GM12874 (cell line): ENCODE results near the gene KRTAP3-3.

ENCODE experiments used
- TF ChIP-seq, protein P1 (sequence below): IDR thresholded peaks from 2 replicates; pipeline ENCODE4 v1.5.1; 2011; ENCODE audit warnings: low read depth, mild to moderate bottlenecking, control low read depth, low read length, moderate library complexity; ENCODE audit not compliant: insufficient read depth

Gene KRTAP3-3

DNA sequence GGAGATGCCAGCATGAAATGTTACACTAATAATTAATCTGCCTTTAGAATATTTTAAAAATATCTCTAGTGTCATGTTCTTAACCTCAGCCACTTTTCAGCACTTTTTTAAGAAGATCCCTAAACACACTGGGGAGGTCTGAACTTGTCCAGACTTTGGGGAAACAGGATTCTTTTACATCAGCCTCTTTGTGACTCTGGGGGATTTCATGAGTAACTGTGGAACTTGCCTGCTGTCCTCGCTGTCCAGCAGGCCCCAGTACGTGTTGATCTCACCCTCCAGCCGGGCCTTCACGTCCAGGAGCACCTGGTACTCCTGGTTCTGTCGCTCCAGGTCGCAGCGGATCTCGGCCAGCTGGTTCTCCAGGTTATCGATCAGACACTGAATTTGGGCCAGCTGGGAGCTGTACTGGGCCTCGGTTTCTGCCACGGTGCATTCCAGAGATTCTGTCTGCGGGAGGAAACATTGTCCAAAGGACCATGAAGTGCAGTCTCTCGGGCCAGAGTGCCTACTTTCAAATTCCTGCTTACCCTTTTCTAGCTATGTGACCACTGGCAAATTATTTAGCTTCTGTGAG, 15.3 kb downstream of the KRTAP3-3 start:
- TF ChIP-seq, protein P1, sequence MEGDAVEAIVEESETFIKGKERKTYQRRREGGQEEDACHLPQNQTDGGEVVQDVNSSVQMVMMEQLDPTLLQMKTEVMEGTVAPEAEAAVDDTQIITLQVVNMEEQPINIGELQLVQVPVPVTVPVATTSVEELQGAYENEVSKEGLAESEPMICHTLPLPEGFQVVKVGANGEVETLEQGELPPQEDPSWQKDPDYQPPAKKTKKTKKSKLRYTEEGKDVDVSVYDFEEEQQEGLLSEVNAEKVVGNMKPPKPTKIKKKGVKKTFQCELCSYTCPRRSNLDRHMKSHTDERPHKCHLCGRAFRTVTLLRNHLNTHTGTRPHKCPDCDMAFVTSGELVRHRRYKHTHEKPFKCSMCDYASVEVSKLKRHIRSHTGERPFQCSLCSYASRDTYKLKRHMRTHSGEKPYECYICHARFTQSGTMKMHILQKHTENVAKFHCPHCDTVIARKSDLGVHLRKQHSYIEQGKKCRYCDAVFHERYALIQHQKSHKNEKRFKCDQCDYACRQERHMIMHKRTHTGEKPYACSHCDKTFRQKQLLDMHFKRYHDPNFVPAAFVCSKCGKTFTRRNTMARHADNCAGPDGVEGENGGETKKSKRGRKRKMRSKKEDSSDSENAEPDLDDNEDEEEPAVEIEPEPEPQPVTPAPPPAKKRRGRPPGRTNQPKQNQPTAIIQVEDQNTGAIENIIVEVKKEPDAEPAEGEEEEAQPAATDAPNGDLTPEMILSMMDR: no peak

DNA sequence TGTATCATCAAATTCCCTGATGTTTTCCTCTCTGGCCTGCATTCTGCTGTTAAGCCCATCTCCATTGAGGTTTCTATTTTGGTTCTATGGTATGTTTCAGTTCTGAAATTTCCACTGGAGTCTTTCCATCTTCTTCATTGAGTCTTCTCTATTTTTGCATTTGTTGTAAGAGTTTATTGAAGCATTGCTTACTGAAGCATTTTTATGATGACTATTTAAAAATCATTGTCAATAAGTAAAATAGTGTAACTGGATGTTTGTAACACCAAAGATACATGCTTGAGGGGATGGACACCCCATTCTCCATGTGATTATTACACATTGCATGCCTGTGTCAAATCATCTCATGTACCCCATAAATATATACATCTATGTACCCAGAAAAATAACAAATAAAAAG, 18.4 kb downstream of the KRTAP3-3 start:
- TF ChIP-seq, protein P1: no peak

DNA sequence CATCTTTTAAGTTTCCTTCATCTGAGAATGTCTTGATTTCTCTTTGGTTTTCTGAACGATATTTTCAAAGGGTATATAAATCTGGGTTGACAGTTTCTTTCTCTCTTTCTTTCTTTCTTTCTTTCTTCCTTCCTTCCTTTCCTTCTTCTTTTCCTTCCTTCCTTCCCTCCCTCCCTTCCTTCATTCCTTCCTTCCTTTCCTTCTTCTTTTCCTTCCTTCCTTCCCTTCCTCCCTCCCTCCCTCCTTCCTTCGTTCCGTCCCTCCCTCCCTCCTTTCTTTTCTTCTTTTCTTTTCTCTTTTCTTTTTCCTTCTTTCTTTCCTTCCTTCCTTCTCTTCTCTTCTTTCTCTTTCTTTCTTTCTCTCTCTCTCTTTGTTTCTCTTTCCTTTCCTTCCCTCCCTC, 19.6 kb downstream of the KRTAP3-3 start:
- TF ChIP-seq, protein P1: no peak

DNA sequence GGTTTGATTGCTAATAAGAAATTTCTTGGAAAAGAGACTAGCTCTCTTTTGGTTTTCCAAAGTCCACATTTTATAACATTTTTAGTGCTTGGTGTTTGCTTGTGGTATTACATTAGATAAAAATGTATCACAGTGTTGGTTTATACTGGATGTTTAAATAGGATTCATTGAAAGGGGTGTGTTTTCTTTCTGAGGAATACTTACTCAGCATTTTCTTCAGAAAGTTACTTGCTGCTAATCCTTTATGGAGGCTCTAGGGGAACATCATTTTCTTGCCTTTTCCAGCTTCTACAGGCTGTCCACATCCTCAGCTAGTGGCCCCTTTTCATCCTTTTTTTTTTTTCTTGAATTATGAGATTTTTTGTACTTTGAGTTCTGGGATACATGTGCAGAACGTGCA, 26.4 kb downstream of the KRTAP3-3 start:
- TF ChIP-seq, protein P1: no peak

DNA sequence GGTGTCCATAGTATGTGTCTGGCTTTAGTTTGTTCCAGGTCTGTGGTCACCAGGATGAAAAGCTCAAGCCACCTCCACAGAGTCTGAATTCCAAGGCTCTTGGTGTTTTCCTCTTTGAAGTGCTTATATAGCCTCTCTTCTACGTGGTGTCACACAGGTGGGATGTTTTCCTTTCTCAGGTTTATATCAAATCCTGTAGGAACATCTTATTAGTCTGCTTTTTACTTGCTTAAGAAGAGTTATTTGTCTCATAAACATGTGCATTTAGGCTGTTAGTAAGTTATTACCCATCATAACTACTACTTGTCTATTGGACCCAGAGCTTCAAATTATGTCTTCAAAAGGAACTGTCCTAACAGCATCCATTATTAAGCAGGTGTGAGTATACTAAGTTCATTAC, 27.1 kb downstream of the KRTAP3-3 start, which contains the start of gene KRT39:
Gene KRT39 (minus strand): TSS at position 101 of the 400 bp plus-strand sequence. CDS start 92 bp downstream, at position 9.
- TF ChIP-seq, protein P1: no peak

DNA sequence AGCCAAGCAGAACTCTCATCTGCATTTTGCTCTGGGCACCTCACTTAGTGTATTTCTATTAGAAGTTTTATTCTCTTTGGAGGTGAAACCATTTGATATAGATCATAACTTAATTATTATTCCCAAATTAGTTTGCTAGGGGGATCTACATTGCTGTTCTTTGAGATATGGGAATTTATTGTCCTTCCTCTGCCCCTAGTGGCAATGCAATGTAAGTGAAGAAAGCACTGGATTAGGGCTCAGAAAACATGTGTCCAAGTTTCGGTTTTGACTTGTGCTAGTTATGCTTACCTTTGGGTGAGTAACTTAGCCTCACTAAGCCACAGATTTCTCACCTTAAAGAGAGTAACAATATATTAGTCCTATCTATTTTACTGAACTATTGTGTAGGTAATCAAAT, 30.1 kb downstream of the KRTAP3-3 start:
- TF ChIP-seq, protein P1: peak; percentile 57; the same call in 1 of the 2 replicates

DNA sequence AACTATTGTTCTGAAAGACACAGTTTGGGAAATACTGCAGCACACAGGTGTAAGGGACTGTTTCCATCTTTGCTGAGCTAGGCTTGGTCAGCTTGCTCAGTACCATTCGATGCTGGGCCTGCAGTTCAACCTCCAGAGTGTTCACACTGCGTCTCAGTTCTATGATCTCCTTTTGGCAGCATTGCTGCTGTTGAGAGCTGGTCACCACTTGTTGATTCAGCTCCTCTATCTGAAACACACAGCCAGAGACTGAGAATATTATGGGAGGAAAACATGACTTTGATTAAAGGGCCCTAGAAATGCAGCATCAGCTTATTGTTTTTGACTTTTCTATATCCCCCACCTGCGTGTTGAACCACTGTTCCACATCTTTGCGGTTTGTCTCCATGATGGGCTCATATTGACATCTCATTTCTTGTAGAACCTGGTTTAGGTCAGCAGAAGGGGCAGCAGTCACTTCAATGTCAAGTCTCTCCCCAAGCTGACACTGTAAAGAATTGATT, 31.9 kb downstream of the KRTAP3-3 start:
- TF ChIP-seq, protein P1: no peak

DNA sequence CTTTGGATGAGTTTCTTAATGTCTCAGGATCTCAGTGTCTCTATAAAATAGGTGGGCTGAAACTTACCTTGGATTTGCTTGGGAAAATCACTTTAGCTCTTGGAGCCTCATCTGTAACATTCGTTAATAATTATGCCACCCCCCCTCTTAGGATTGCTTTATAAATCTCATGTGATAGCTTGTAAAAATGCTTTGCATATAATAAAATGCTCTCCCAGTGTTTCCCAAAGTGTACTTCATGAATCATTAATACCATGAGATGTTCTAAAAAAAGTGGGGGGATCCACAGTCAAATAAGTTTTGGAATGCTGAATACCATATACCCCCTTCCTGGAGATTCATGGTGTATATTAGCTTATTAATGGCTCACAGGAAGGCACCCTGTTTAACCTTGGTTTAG, 32.4 kb downstream of the KRTAP3-3 start:
- TF ChIP-seq, protein P1: no peak
